ENCODE data around the gene ANO5. TPM values are rescaled to one million over a fixed set of nuclear protein-coding genes. Genes with fewer than 3 reads are reported as not detected.

ANO5 gene
- total RNA-seq, 1 experiment from 2014 or later = 3.4 TPM

DNA sequence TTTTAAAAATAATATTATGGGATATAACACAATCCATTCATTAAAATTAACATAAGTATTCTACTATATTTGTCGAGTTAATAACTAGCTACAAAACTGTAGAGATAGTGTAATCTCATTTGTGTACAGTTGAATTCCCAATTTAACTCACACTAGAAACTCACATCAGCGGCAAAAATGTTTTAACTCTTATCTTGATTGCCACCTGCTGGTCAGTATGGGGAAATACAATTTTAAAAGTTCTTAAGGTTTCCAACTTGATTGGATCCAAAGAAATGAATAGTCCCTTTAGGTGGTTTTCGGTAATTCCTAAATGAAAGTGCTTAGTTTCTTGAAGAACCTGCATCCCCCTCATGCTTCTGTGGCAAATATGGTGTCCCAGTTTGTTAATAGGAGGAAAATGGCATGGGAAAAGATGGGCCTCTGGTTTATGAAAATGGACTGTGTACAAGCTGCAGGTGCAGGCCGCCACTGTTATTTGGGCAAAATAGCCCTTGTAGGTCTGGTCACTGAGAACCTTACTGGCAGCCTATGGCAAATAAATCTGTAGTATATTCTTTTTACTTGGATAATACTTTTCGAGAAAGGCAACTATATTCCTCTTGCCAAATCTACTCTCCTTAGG is 111.6 kb downstream of the ANO5 start:
- H3K9ac ChIP-seq (ENCODE audit: extremely low read depth, insufficient read length, low read length) = no peak overlapping the region
- Mint-ChIP-seq H3K4me1 (no peaks in the 10 kb centered on the region), H3K9me3 (no peaks in the 10 kb centered on the region; a peak in 1 of 5 replicates), H3K27me3 (ENCODE audit: low read depth) (peaks cover 2% of the 10 kb centered on the region; the same call in 1 of the 2 replicates), H3K36me3 (ENCODE audit: insufficient read depth in 1 of 3, low read depth in 3 of 3) (no peaks in the 10 kb centered on the region), H3K27ac (no peak overlapping the region), H3K4me3 (no peak overlapping the region)
- H3K56ac ChIP-seq (ENCODE audit: insufficient read length, low read depth, low read length) = no peak overlapping the region
- H3K79me1 ChIP-seq (ENCODE audit: insufficient read depth, low read depth, low read length, poor library complexity, severe bottlenecking) = no peaks in the 10 kb centered on the region
- H3K23ac ChIP-seq (ENCODE audit: insufficient read length, low read depth, low read length) = no peak overlapping the region
- no peaks in the 10 kb centered on the region for H3K27me3 ChIP-seq (ENCODE audit: insufficient read depth, low read length)
- H3K4ac ChIP-seq (ENCODE audit: low read depth, low read length) = no peak overlapping the region
- H2BK12ac ChIP-seq (ENCODE audit: insufficient read length, low read depth, low read length) = no peak overlapping the region
- H3K14ac ChIP-seq (ENCODE audit: insufficient read depth, low read length) = no peak overlapping the region
- no peak overlapping the region for H3K27ac ChIP-seq (ENCODE audit: insufficient read length, low read depth, low read length)
- no peak overlapping the region for H3K4me2 ChIP-seq (ENCODE audit: insufficient read depth, insufficient read length, low read length)
- no peaks in the 10 kb centered on the region for H3K4me1 ChIP-seq (ENCODE audit: insufficient read depth, low read length)
- no CpG with 5 or more reads among the region's 5 CpGs for WGBS (ENCODE audit: extremely low coverage, insufficient read length, low lambda C conversion rate)
- no peak overlapping the region for H2BK5ac ChIP-seq (ENCODE audit: insufficient read length, low read length)
- no peak overlapping the region for H2AK5ac ChIP-seq (ENCODE audit: insufficient read length, low read length)
- H3K18ac ChIP-seq (ENCODE audit: insufficient read length, low read depth, low read length) = no peak overlapping the region
- no peak overlapping the region for H2BK15ac ChIP-seq (ENCODE audit: low read depth, low read length)
- peak overlapping the region; percentile 56 for H2AFZ ChIP-seq (ENCODE audit: low read length)
- no peak overlapping the region for H4K91ac ChIP-seq (ENCODE audit: insufficient read length, low read depth, low read length)
- no peaks in the 10 kb centered on the region for H3K79me2 ChIP-seq (ENCODE audit: insufficient read depth, low read length)
- no peak overlapping the region for H3T11ph ChIP-seq (ENCODE audit: low read length)
- H4K20me1 ChIP-seq (ENCODE audit: control insufficient read depth, insufficient read depth, insufficient read length) = no peaks in the 10 kb centered on the region
- no peak overlapping the region for H2BK120ac ChIP-seq (ENCODE audit: low read depth, low read length, poor library complexity, severe bottlenecking)
- peak; percentile 77 for TF ChIP-seq CTCF (conservative IDR thresholded peaks at IDR 0.05)
- no peak overlapping the region for H4K5ac ChIP-seq (ENCODE audit: insufficient read length, low read depth, low read length)
- H3K9me3 ChIP-seq (ENCODE audit: control insufficient read depth, low read depth, low read length) = no peaks in the 10 kb centered on the region
- no peak overlapping the region for H2BK20ac ChIP-seq (ENCODE audit: low read depth, low read length, poor library complexity, severe bottlenecking)
- H4K8ac ChIP-seq (replicated peaks; ENCODE audit: insufficient read length, low read depth, low read length) = no peak overlapping the region
- DNase-seq = no peak
- no peaks in the 10 kb centered on the region for H3K23me2 ChIP-seq (ENCODE audit: insufficient read length, low read depth, low read length, poor library complexity, severe bottlenecking)

Data from H9 (cell line).